ENCODE results near the gene C1orf167. TPM values are rescaled to one million over a fixed set of nuclear protein-coding genes. Genes with fewer than 3 reads are reported as not detected.

The C1orf167 gene
- total and polyA plus RNA-seq, 2 experiments from 2014 or later: 1.7 to 2.2 TPM

GRCh38 chr1:11768821-11769220, 6.8 kb downstream of the C1orf167 start (continued):
- TF ChIP-seq ZNF462 (CRISPR knock-in tag; IDR thresholded peaks at IDR 0.05) (no peak), NANOG (IDR thresholded peaks at IDR 0.05; ENCODE audit: borderline replicate concordance) (no peak), EZH2phosphoT487 (IDR thresholded peaks at IDR 0.05; ENCODE audit: unreplicated experiment) (no peak), CTCF (conservative IDR thresholded peaks at IDR 0.05; ENCODE audit: low read depth in 2 of 2) (no peak), EZH2 (IDR thresholded peaks at IDR 0.05; ENCODE audit: low read depth, unreplicated experiment) (no peak)

GRCh38 chr1:11769274-11769673, 7.3 kb downstream of the C1orf167 start:
- Histone ChIP-seq H3K4me3 (no peak overlapping the region), H3K4me2 (no peak overlapping the region), H4K20me1 (replicated peaks; ENCODE audit: insufficient read depth) (no peaks in the 10 kb centered on the region), H3K79me2 (replicated peaks; ENCODE audit: insufficient read depth) (no peaks in the 10 kb centered on the region), H3K9me2 (ENCODE audit: insufficient read depth) (no peaks in the 10 kb centered on the region), H2AFZ (no peak overlapping the region), H3K27ac (ENCODE audit: low read depth) (no peak overlapping the region), H3K4me1 (ENCODE audit: insufficient read depth) (no peaks in the 10 kb centered on the region), H3F3A (replicated peaks; ENCODE audit: low read depth) (no peaks in the 10 kb centered on the region; the same call in 1 of the 2 replicates), H3K27me3 (ENCODE audit: insufficient read depth) (no peaks in the 10 kb centered on the region), H3K36me3 (ENCODE audit: insufficient read depth) (no peaks in the 10 kb centered on the region)
- no peaks in the 10 kb centered on the region for H3K9me3 Mint-ChIP-seq
- H3K4me3 Mint-ChIP-seq: no peak overlapping the region
- H3K27ac Mint-ChIP-seq: no peak overlapping the region
- H3K4me1 Mint-ChIP-seq: peaks cover 3% of the 10 kb centered on the region; the same call in 1 of the 3 replicates
- no peaks in the 10 kb centered on the region for H3K36me3 Mint-ChIP-seq (ENCODE audit: low read depth)
- H3K27me3 Mint-ChIP-seq (ENCODE audit: insufficient read depth, low read depth, poor library complexity): peaks cover 13% of the 10 kb centered on the region
- no peak for ATAC-seq
- DNase-seq (ENCODE audit: low spot score): no peak
- TF ChIP-seq REST (IDR thresholded peaks at IDR 0.05; ENCODE audit: unreplicated experiment) (no peak), NANOG (IDR thresholded peaks at IDR 0.05; ENCODE audit: borderline replicate concordance) (no peak), ZNF114 (CRISPR knock-in tag; IDR thresholded peaks at IDR 0.05) (no peak), CTCF (conservative IDR thresholded peaks at IDR 0.05; ENCODE audit: low read depth in 2 of 2) (no peak)
